ENCODE data around the gene HYI.
"Not testable (repeated sequence)": the region's sequence is repeated elsewhere in the genome, so short reads cannot be mapped to it uniquely, and the experiment has no call there.

The HYI gene

DNA sequence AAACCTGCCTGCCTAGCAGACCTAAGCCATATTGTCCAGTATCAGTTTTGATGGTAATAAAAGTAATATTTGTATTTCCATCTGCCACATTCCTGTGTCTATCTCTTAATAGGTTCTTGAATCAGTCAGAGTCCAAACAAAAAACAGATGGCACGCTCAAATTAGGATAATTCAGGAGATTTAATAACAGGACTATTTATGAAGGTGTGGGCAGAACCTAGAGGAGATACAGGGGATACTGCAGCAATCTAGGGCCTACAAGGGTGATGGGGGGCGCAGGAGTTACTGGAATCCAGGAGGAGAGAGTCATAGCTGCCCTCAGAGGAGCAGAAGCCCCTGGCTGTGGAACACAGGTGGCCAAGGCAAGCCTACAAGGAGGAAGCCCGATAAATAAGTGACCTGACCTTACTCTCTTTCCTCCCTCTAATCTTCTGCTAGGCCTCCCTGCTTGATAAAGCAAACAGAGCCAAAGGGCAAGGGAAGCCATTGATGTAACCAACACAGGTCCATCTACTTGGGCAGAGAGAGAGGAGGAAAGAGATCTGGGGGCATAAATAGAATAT, 11.9 kb upstream of the HYI start:
- TF ChIP-seq LEF1 (IDR thresholded peaks at IDR 0.05; ENCODE audit: borderline replicate concordance) = no peak
- TF ChIP-seq, protein P1, sequence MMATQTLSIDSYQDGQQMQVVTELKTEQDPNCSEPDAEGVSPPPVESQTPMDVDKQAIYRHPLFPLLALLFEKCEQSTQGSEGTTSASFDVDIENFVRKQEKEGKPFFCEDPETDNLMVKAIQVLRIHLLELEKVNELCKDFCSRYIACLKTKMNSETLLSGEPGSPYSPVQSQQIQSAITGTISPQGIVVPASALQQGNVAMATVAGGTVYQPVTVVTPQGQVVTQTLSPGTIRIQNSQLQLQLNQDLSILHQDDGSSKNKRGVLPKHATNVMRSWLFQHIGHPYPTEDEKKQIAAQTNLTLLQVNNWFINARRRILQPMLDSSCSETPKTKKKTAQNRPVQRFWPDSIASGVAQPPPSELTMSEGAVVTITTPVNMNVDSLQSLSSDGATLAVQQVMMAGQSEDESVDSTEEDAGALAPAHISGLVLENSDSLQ (IDR thresholded peaks at IDR 0.05) = no peak
- no peak for TF ChIP-seq NFRKB (IDR thresholded peaks at IDR 0.05)
- no peak for TF ChIP-seq ZNF384 (IDR thresholded peaks at IDR 0.05)
- TF ChIP-seq ARNT (IDR thresholded peaks at IDR 0.05) = no peak
- DNase-seq (ENCODE audit: extremely low spot score) = no peak
- ChIA-PET CTCF (no interaction called here), POLR2A (no interaction called here)

DNA sequence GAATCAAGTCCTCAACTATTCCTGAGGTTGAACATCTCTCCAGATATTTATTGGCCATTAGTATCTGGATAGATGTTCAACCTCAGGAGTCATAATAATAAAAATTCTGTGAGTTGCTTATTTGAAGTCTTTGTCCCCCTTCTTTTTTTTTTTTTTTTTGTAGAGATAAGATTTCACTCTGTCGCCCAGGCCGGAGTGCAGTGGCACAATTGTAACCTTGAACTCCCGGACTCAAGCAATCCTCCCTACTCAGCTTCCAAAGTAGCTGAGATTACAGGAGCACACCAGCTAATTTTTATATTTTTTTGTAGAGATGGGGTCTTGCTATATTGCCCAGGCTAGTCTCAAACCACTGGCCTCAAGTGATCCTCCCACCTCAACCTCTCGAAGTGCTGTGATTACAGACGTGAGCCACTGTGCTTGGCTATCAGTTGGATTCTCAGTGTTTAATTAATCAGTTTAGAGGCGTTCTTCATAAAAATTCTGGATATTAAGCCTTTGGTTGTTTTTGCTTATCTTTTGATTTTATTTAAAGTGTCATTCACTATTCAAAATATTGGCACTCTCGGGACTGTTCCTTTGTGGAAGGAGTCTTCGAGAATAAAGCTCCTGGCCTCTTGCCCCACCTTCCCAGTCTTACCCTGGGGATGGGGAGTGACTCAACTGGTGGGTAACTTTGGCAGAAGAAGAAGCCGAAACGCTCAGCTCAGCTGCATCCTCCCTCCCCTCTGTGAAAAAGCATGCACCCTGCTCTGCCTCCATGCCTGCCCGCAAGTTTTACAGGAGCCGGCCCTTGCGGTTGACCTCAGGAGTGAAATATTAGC, 11.2 kb upstream of the HYI start:
- CTCF ChIA-PET = no interaction called here
- TF ChIP-seq ARNT (IDR thresholded peaks at IDR 0.05) (no peak), SP1 (IDR thresholded peaks at IDR 0.05) (no peak), CTBP1 (IDR thresholded peaks at IDR 0.05; ENCODE audit: borderline replicate concordance) (no peak), TARDBP (IDR thresholded peaks at IDR 0.05) (no peak), ELF4 (IDR thresholded peaks at IDR 0.05) (no peak), SUZ12 (IDR thresholded peaks at IDR 0.05) (no peak), L3MBTL2 (conservative IDR thresholded peaks at IDR 0.05) (no peak), NFRKB (IDR thresholded peaks at IDR 0.05) (no peak), ZNF384 (IDR thresholded peaks at IDR 0.05) (no peak), FOXK2 (IDR thresholded peaks at IDR 0.05) (no peak), FOXM1 (IDR thresholded peaks at IDR 0.05; ENCODE audit: borderline replicate concordance) (no peak)
- DNase-seq (ENCODE audit: extremely low spot score) = no peak
- POLR2A ChIA-PET = no interaction called here

DNA sequence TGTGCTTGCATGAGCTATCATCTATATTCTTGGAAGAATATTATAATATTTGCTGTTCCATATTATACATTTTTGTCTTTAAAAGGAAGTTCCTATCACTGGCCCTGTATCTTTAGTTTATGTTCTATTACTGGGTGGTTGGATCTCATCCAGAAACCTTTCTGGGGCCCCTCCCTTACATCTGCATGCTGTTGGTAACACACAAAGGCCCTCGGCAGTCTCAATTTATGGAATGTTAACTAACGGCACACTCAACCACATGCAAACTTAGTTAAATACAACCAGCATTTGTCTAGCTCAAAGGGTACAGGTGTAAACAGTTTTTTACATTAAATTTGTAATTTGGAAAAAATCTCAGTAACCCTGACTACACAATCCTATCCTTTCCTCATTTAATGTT, 9.7 kb upstream of the HYI start:
- no peak for TF ChIP-seq HDGF (IDR thresholded peaks at IDR 0.05; ENCODE audit: borderline replicate concordance)
- no peak for TF ChIP-seq SUZ12 (IDR thresholded peaks at IDR 0.05)
- no peak for TF ChIP-seq FOXM1 (IDR thresholded peaks at IDR 0.05; ENCODE audit: borderline replicate concordance)
- TF ChIP-seq BHLHE40 (IDR thresholded peaks at IDR 0.05; ENCODE audit: borderline replicate concordance) = no peak
- no peak for TF ChIP-seq LEF1 (IDR thresholded peaks at IDR 0.05; ENCODE audit: borderline replicate concordance)
- no peak for TF ChIP-seq ZNF384 (IDR thresholded peaks at IDR 0.05)
- TF ChIP-seq, protein P1 (IDR thresholded peaks at IDR 0.05) = no peak
- TF ChIP-seq L3MBTL2 (conservative IDR thresholded peaks at IDR 0.05) = no peak
- no peak for TF ChIP-seq NFRKB (IDR thresholded peaks at IDR 0.05)
- TF ChIP-seq FOXK2 (IDR thresholded peaks at IDR 0.05) = no peak
- TF ChIP-seq ARNT (IDR thresholded peaks at IDR 0.05) = no peak
- no peak for TF ChIP-seq FOXA1 (IDR thresholded peaks at IDR 0.05)
- TF ChIP-seq TARDBP (IDR thresholded peaks at IDR 0.05) = no peak
- TF ChIP-seq CTBP1 (IDR thresholded peaks at IDR 0.05; ENCODE audit: borderline replicate concordance) = no peak
- TF ChIP-seq SP1 (IDR thresholded peaks at IDR 0.05) = no peak
- TF ChIP-seq ELF4 (IDR thresholded peaks at IDR 0.05) = no peak
- ChIA-PET CTCF (no interaction called here), POLR2A (no interaction called here)
- no peak for DNase-seq (ENCODE audit: extremely low spot score)

DNA sequence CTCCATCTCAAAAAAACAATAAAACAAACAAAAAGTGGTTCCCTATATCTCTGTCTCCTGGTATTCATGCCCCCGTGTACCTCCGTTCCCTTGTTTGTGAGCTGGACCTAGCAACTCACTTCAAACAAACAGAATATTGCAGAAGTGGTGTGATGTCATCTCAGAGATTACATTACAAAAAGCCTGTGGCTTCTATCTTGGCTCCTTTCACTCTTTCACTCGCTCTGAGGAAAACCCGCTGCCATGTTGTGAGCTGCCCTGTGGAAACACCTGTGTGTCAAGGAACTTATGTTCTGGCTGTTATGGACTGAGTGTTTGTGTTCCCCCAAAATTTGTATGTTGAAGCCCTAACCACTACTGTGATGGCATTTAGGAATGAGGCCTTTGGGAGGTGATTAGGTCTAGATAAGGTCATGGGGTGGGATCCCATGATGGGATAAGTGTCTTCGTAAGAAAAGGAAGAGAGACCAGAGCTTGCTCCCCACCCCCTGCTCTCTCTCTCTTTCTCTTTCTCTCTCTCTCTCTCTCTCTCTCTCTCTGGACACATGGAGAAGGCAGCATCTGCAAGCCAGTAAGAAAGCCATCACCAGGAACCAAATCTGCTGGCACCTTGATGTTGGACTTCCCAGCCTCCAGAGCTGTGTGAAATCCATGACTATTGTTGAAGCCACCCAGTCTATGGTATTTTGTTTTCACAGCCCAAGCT, 7.4 kb upstream of the HYI start:
- ChIA-PET POLR2A (interaction anchor here (1.0 to 1.5 kb wide), 2 partner anchors 9 to 26 kb away, joined by 3 to 4 read pairs; no protein-coding TSS in a partner anchor), CTCF (no interaction called here)
- TF ChIP-seq BHLHE40 (IDR thresholded peaks at IDR 0.05; ENCODE audit: borderline replicate concordance) (no peak), SUZ12 (IDR thresholded peaks at IDR 0.05) (no peak), TARDBP (IDR thresholded peaks at IDR 0.05) (no peak), FOXM1 (IDR thresholded peaks at IDR 0.05; ENCODE audit: borderline replicate concordance) (no peak), HDGF (IDR thresholded peaks at IDR 0.05; ENCODE audit: borderline replicate concordance) (no peak), ZNF384 (IDR thresholded peaks at IDR 0.05) (no peak), FOXA1 (IDR thresholded peaks at IDR 0.05) (no peak), ELF4 (IDR thresholded peaks at IDR 0.05) (no peak), LEF1 (IDR thresholded peaks at IDR 0.05; ENCODE audit: borderline replicate concordance) (no peak), FOXK2 (IDR thresholded peaks at IDR 0.05) (no peak), SP1 (IDR thresholded peaks at IDR 0.05) (no peak), L3MBTL2 (conservative IDR thresholded peaks at IDR 0.05) (no peak), CTBP1 (IDR thresholded peaks at IDR 0.05; ENCODE audit: borderline replicate concordance) (no peak), ARNT (IDR thresholded peaks at IDR 0.05) (no peak), NFRKB (IDR thresholded peaks at IDR 0.05) (no peak)
- TF ChIP-seq, protein P1 (IDR thresholded peaks at IDR 0.05) = no peak
- no peak for DNase-seq (ENCODE audit: extremely low spot score)

DNA sequence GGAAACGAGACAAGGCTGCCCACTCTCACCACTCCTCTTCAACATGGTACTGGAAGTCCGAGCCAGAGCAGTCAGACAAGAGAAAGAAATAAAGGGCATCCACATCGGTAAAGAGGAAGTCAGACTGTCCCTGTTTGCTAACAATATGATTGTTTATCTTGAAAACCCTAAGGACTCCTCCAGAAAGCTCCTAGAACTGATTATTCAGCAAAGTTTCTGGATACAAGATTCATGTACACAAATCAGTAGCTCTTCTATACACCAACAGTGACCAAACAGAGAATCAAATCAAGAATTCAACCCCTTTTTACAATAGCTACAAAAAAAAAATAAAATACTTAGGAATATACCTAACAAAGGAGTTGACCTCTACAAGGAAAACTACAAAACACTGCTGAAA, 4.6 kb upstream of the HYI start:
- DNase-seq (ENCODE audit: extremely low spot score); CTCF ChIA-PET; POLR2A ChIA-PET: not testable (repeated sequence)

Measured in HEK293T (cell line).